Pulmonary artery endothelial cell (primary cell): ENCODE measurements around the gene HOXB7. TPM values are rescaled to one million over a fixed set of nuclear protein-coding genes. Genes with fewer than 3 reads are reported as not detected.

Experiments used
- DNase-seq: peaks from one replicate; pipeline ENCODE4 v3.0.0-alpha.2; 2011; ENCODE audit warnings: low read depth, low spot score
- total RNA-seq: library from RNA; depleted of rRNA; stranded (reverse); fragments of >200 nt; gene quantifications from 2 replicates; pipeline ENCODE4 v1.2.3, GENCODE V29; 2014

Gene HOXB7
- total RNA-seq, 1 donor from 2014 or later, result 0.59 TPM

- DNase-seq, result no peak
Measured at GRCh38 chr17:48623583-48623982, 12.8 kb upstream of the HOXB7 start.

GRCh38 chr17:48622857-48623256 is 12.0 kb upstream of the HOXB7 start:
- no peak for DNase-seq

GRCh38 chr17:48621410-48622392 is 10.9 kb upstream of the HOXB7 start:
- no peak for DNase-seq

- no peak for DNase-seq
Measured at GRCh38 chr17:48620461-48621139, 9.8 kb upstream of the HOXB7 start.

GRCh38 chr17:48619826-48620449 is 9.1 kb upstream of the HOXB7 start:
- DNase-seq, result no peak

GRCh38 chr17:48618256-48618896 is 7.6 kb upstream of the HOXB7 start:
- peak; percentile 26 for DNase-seq

GRCh38 chr17:48617471-48618255 is 6.8 kb upstream of the HOXB7 start:
- no peak for DNase-seq

- no peak for DNase-seq
Measured at GRCh38 chr17:48616717-48617470, 6.1 kb upstream of the HOXB7 start.

- DNase-seq, result no peak
Measured at GRCh38 chr17:48615963-48616716, 5.3 kb upstream of the HOXB7 start.

GRCh38 chr17:48615047-48615962 is 4.5 kb upstream of the HOXB7 start, which contains the start of gene HOXB8:
HOXB8 (minus strand) TSS chr17:48615292; CDS start chr17:48614704, 588 bp downstream.
- DNase-seq, result no peak

- no peak for DNase-seq
Measured at GRCh38 chr17:48613862-48614694, 3.3 kb upstream of the HOXB7 start.

GRCh38 chr17:48612854-48613691 is 2.3 kb upstream of the HOXB7 start:
- no peak for DNase-seq

GRCh38 chr17:48612456-48612853 is 1.6 kb upstream of the HOXB7 start:
- no peak for DNase-seq

GRCh38 chr17:48611681-48612455 is 1.1 kb upstream of the HOXB7 start:
- no peak for DNase-seq

- DNase-seq, result no peak
Measured at GRCh38 chr17:48611213-48611612, 396 bp upstream of the HOXB7 start.
